HL-60 (cell line): Measurements from ENCODE around the gene IL25.

ENCODE experiments used
- DNase-seq, 2 experiments: peaks; one replicate each; pipeline ENCODE4 v3.0.0-alpha.2; 2010 to 2020; ENCODE audit warnings: low read depth in 1 of 2, low spot score in 1 of 2
- H3K27ac ChIP-seq: fragments of 250-450 bp; sonication (Bioruptor Pico); replicated peaks from 2 replicates; pipeline ENCODE4 v1.5.1; 2020; ENCODE audit warnings: mild to moderate bottlenecking, moderate library complexity
- H3K27me3 ChIP-seq: fragments of 250-450 bp; sonication (Bioruptor Pico); 2 replicates; pipeline ENCODE4 v1.5.1; 2021; ENCODE audit warnings: mild to moderate bottlenecking, moderate library complexity; ENCODE audit not compliant: insufficient read depth, poor library complexity, severe bottlenecking
- H3K4me3 ChIP-seq: replicated peaks from 2 replicates; pipeline ENCODE4 v1.5.1; 2011; ENCODE audit warnings: mild to moderate bottlenecking, control low read depth, low read length; ENCODE audit not compliant: insufficient read depth
- GABPA ChIP-seq: IDR thresholded peaks from 2 replicates; pipeline ENCODE4 v1.6.1; 2012; ENCODE audit warnings: low read depth
- POLR2AphosphoS5 ChIP-seq: IDR thresholded peaks from 2 replicates; pipeline ENCODE4 v1.6.1; 2012; ENCODE audit warnings: low read depth
- SPI1 ChIP-seq: IDR thresholded peaks from 2 replicates; pipeline ENCODE4 v1.6.1; 2012; ENCODE audit warnings: low read depth, mild to moderate bottlenecking, borderline replicate concordance
- TF ChIP-seq, protein P1 (sequence below): IDR thresholded peaks from 2 replicates; pipeline ENCODE4 v1.6.1; 2012; ENCODE audit warnings: low read depth; ENCODE audit not compliant: insufficient replicate concordance
- TF ChIP-seq, protein P2 (sequence below): IDR thresholded peaks from one replicate; pipeline ENCODE4 v1.5.1; 2011; ENCODE audit warnings: low read length, control low read depth, inconsistent platforms; ENCODE audit not compliant: insufficient read depth

IL25 gene

DNA sequence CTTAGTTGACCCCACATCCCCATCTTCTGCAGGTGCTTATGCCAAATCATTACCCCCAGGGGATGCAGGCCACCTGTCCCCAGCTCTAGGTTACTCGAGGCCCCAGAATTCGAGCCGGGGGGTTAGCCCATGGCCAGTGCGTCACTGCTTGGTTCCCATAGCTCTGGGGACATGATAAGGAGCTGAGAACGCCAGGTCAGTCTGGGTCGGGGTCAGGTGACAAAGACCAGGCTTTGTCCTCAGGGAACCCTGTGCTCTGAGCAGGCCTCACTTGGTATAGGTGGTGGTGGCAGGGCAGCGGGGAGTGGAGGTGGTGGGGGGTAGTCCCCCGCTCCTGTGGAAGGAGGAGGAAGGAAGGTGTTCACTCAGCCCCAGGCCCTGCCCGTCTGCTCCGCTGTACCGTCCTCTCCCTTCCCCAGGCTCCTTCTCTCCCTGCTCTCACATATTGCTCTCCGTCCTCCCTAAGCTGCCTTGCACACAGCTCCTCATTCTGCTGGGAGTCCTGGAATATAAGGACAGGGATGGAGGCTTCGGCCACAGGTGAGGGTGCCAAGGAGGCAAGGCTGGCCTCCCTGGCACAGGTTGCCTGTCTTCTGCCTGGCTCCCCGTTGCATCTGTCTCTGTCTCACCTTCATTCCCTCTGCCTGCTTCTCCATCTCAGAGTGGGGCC lies 37.5 kb downstream of the IL25 start:
- DNase-seq: no peak
- TF ChIP-seq, protein P1, sequence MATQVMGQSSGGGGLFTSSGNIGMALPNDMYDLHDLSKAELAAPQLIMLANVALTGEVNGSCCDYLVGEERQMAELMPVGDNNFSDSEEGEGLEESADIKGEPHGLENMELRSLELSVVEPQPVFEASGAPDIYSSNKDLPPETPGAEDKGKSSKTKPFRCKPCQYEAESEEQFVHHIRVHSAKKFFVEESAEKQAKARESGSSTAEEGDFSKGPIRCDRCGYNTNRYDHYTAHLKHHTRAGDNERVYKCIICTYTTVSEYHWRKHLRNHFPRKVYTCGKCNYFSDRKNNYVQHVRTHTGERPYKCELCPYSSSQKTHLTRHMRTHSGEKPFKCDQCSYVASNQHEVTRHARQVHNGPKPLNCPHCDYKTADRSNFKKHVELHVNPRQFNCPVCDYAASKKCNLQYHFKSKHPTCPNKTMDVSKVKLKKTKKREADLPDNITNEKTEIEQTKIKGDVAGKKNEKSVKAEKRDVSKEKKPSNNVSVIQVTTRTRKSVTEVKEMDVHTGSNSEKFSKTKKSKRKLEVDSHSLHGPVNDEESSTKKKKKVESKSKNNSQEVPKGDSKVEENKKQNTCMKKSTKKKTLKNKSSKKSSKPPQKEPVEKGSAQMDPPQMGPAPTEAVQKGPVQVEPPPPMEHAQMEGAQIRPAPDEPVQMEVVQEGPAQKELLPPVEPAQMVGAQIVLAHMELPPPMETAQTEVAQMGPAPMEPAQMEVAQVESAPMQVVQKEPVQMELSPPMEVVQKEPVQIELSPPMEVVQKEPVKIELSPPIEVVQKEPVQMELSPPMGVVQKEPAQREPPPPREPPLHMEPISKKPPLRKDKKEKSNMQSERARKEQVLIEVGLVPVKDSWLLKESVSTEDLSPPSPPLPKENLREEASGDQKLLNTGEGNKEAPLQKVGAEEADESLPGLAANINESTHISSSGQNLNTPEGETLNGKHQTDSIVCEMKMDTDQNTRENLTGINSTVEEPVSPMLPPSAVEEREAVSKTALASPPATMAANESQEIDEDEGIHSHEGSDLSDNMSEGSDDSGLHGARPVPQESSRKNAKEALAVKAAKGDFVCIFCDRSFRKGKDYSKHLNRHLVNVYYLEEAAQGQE: no peak
- TF ChIP-seq SPI1 (no peak), GABPA (no peak), POLR2AphosphoS5 (no peak)
- TF ChIP-seq, protein P2, sequence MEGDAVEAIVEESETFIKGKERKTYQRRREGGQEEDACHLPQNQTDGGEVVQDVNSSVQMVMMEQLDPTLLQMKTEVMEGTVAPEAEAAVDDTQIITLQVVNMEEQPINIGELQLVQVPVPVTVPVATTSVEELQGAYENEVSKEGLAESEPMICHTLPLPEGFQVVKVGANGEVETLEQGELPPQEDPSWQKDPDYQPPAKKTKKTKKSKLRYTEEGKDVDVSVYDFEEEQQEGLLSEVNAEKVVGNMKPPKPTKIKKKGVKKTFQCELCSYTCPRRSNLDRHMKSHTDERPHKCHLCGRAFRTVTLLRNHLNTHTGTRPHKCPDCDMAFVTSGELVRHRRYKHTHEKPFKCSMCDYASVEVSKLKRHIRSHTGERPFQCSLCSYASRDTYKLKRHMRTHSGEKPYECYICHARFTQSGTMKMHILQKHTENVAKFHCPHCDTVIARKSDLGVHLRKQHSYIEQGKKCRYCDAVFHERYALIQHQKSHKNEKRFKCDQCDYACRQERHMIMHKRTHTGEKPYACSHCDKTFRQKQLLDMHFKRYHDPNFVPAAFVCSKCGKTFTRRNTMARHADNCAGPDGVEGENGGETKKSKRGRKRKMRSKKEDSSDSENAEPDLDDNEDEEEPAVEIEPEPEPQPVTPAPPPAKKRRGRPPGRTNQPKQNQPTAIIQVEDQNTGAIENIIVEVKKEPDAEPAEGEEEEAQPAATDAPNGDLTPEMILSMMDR: no peak
- Histone ChIP-seq H3K27ac (no peak overlapping the region), H3K4me3 (no peak overlapping the region), H3K27me3 (no peaks in the 10 kb centered on the region)

DNA sequence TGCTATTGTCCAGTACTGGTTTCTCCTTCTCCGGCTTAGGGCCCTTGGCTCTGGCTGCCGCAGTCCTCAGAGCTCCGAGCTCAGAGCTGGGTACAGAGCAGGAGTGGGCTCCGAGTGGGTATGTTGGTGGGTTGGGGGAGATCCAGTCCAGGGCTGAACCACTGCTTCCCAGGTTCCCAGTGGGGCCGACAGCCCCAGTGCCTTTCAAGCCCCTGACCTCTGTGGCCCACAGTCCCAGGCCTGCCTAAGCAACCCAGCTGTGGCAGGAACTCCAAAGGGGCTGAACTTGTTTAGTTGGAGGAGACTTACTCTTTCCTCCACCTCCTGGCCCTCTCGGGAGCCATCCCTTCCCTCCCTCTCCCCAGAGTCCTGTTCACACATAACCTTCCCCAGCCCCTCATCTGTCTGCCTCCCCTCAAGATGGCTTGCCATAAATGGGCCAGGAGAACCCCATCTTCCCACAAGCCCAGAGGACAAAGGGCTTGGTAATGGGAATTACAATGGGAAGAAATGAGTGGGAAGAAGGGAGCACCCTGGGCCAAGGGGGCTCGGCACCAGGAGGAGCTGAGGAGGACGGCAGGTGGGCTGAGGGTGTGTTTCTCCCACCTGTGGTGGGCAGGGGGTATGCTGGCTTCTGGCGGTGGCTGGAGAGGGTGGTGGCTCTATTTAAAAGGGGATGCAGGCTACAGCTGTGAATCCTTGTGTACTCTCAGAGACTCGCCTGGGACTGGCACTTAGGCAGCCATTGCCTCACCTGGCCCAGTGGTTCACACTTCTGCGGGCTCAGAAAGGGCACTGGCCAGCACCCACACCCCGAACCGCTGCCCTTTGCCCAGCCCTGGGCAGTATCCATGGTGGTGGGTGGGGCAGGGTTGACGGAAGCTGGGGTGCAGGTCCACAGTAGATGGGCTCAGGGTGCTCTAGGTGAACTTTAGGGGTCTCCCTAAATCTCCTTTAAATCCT lies 39.2 kb downstream of the IL25 start:
- no peak for DNase-seq
- H3K4me3 ChIP-seq: no peak overlapping the region
- TF ChIP-seq SPI1: no peak
- TF ChIP-seq, protein P2: no peak
- no peak for TF ChIP-seq GABPA
- TF ChIP-seq, protein P1: no peak
- TF ChIP-seq POLR2AphosphoS5: no peak
- no peaks in the 10 kb centered on the region for H3K27me3 ChIP-seq
- no peak overlapping the region for H3K27ac ChIP-seq

DNA sequence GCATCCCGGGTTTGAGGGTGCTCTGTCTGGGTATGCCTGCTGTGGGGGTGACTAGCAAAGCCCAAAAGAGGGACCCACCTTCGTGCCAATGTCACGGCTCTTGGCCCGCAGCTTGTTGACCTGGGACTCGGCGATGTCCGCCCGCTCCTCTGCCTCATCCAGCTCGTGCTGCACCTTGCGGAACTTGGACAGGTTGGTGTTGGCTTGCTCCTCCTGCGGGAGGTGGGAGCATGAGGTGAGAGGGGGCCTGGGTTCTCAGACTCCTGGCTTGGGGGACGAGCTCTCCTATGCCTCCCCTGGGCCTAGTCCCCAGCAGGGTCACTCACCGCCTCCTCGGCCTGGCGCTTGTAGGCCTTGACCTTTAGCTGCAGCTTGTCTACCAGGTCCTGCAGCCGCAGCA lies 41.1 kb downstream of the IL25 start:
- no peaks in the 10 kb centered on the region for H3K27me3 ChIP-seq
- TF ChIP-seq, protein P1: no peak
- no peak for TF ChIP-seq POLR2AphosphoS5
- TF ChIP-seq, protein P2: no peak
- TF ChIP-seq SPI1: no peak
- no peak for TF ChIP-seq GABPA
- no peak for DNase-seq
- no peak overlapping the region for H3K4me3 ChIP-seq
- no peak overlapping the region for H3K27ac ChIP-seq
